GM18511 (cell line): ENCODE results near the gene TRIM56.
"Not testable (repeated sequence)": the region's sequence is repeated elsewhere in the genome, so short reads cannot be mapped to it uniquely, and the experiment has no call there.

Source experiments
- ATAC-seq: cut with Tn5 transposase; IDR thresholded peaks from one replicate; pipeline ENCODE4 v1.9.1; 2021; ENCODE audit warnings: mild to moderate bottlenecking, moderate library complexity; ENCODE audit not compliant: unreplicated experiment

The TRIM56 gene

GRCh38 chr7:101088858-101089529 is 3.7 kb downstream of the TRIM56 start:
- ATAC-seq: no peak

DNA sequence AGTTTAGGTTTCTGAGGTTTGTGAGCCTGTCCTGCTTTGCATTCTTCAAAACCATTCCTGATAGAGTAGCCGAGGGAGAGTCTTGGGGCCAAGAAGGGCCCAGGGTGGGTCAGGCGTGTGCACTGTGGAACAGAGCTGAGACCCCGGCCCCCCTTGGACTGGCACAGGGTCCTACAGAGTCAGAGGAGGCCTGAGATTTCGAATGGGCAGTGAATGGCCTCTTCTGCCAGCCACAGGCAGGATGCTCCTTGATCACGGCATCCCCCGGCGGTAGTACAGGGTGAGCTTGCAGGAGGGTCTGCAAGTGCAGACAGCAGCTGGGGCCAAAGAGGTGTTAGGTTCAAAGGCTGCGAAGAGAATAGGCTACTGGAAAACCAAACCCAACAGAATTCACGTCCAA is 4.6 kb downstream of the TRIM56 start:
- ATAC-seq: no peak

DNA sequence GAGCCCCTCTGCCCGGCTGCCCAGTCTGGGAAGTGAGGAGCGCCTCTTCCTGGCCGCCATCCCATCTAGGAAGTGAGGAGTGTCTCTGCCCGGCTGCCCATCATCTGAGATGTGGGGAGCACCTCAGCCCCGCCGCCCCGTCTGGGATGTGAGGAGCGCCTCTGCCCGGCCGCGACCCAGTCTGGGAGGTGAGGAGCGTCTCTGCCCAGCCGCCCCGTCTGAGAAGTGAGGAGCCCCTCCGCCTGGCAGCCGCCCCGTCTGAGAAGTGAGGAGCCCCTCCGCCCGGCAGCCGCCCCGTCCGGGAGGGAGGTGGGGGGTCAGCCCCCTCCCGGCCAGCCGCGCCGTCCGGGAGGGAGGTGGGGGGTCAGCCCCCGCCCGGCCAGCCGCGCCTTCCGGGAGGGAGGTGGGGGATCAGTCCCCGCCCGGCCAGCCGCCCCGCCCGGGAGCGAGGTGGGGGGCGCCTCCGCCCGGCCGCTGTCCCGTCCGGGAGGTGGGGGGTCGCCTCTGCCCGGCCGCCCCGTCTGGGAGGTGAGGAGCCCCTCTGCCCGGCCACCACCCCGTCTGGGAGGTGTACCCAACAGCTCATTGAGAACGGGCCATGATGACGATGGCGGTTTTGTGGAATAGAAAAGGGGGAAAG is 7.1 kb downstream of the TRIM56 start:
- ATAC-seq: not testable (repeated sequence)

- ATAC-seq: no peak
Observed at GRCh38 chr7:101093906-101094305, 8.6 kb downstream of the TRIM56 start.

GRCh38 chr7:101094376-101094775 is 9.1 kb downstream of the TRIM56 start:
- no peak for ATAC-seq

DNA sequence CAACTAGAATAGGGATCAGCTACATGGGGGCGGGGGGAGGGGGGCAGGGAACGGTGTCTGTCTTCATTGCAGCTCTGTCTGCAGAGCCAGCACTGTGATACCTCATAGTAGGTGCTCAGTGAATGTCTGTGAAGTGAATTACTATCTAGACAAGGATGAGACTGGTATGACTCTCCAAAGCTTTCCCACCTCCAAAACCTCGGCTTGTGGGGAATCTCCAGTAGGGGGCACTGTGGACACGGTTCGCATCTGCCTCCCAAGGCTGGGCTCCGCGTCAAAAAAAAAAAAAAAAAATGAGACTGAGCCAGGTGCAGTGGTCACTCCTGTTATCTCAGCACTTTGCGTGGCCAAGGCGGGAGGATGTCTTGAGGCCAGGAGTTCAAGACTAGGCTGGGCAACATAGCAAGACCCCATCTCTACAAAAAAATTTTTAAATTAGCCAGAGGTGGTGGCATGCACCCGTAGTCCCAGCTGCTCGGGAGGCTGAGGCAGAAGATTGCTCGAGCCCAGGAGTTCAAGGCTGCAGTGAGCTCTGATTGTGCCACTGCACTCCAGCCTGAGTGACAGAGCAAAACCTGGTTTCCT is 9.6 kb downstream of the TRIM56 start:
- ATAC-seq: no peak

DNA sequence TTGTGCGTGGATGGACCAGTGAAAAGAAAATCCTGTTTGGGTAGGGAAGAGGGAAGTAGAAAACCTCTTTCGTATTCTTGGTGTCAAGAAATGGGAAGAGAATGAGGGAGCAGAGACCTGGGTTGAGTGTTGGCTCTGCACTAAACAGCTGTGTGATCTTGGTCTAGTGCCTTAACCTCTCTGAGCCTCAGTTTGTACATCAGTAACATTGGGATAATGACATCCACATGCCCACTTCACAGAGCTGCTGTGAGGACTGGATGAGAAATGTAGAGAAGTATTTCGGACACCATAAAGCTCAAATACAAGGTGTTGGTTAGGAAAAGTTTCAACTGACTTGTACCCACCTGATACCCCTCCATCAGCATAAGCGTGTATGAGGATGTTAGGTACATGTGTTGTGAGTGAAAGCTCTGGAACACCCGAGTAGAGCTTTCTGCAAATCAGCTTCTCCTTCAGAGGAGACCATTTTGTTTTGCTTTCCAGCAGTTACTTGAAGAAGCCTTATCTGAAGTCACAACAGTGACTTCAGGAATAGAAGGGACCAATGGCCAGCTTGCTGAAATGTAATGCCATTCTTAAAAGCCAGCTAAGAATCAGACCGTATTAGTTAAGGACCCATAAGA is 11.2 kb downstream of the TRIM56 start:
- ATAC-seq: no peak

DNA sequence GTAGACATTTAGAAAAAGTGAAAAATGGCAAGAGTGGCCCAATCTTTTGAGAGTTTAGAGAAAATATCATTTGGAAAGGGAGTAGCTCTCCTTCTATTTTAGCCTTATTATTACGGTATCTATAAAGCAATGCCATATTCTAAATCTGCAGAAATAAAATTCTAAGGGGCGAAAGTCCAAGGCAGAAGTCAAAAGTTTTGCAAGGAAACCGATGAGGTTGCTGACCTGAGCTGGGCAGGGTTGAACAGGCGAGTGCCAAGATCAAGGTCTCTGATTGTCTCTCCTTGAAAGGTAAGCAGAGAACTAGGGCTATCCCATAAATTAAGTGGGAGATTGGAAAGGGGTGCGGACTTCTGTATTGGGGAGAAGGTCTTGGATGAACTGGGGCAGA is 11.7 kb downstream of the TRIM56 start:
- no peak for ATAC-seq

GRCh38 chr7:101097561-101097960 is 12.3 kb downstream of the TRIM56 start:
- no peak for ATAC-seq

DNA sequence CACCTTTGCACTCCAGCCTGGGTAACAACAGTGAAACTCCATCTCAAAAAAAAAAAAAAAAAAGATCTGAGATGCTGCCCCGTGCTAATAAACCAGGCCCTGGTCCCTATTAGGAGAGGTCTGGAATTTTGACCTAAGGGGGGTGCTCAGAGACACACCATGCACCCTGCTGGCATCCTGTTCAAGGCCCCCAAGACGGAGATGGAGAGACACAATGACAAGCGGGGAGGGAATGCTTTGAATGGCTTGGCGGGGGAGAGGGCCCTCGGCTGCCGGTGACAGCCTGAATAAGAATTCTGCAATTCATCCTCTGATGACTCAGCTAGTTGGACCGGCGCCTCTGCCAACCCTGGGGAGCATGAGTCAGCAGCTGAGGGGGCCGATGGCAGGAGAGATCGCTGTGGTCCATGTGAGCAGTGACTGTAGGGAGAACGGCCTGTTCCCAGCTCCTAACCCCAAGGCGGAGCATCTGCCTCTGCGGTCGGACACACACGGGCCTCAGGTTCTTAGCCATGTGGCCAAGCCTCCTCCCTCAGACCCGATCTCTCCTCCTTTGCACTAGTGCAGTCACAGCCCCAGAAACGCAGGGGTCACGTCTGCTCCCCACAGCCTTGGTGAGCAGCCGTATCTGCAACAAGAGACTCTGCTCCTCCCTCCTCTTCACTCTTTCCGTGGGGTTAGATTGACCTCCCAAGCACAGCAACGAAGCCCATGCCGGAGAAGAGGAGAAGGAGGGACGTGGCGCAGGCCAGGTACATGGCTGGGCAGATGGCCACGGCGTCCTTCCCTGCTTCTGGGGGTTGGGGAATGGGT is 14.9 kb downstream of the TRIM56 start:
- ATAC-seq: no peak

GRCh38 chr7:101100858-101101847 is 15.9 kb downstream of the TRIM56 start:
- no peak for ATAC-seq

DNA sequence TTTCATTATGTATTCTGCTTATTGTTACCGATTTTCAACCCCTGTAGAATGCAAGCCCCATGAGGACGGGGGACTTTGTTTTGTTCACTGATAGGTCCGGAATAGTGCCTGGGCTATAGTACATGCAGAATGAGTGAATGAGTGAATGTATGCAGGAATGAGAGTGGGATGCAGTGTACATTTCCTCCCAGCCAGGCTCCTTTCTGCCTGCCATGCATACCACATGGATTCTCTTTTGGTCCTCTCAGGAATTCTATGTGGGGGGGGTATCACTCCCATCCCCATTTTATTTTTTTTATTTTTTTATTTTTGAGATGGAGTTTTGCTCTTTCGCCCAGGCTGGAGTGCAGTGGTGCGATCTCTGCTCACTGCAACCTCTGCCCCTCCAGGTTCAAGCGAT is 16.7 kb downstream of the TRIM56 start:
- ATAC-seq: no peak

- not testable (repeated sequence) for ATAC-seq
Observed at GRCh38 chr7:101103701-101104100, 18.4 kb downstream of the TRIM56 start.

- ATAC-seq: no peak
Observed at GRCh38 chr7:101104193-101104713, 19.0 kb downstream of the TRIM56 start.

- no peak for ATAC-seq
Observed at GRCh38 chr7:101104799-101105198, 19.5 kb downstream of the TRIM56 start.

DNA sequence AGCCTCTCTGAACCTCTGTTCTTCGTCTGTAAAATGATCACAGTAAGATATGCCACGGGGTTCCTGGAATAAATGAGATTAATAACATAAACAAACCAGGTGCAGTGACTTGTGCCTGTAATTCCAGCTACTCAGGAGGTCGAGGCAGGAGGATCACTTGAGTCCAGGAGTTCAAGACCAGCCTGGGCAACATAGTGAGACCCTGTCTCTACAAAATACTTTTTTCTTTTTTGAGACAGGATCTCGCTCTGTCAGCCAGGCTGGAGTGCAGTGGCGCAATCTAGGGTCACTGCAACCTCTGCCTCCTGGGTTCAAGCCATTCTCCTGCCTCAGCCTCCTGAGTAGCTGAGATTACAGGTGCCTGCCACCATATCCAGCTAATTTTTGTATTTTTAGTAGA is 20.0 kb downstream of the TRIM56 start:
- ATAC-seq: not testable (repeated sequence)

GRCh38 chr7:101106386-101106785 is 21.1 kb downstream of the TRIM56 start:
- ATAC-seq: no peak

DNA sequence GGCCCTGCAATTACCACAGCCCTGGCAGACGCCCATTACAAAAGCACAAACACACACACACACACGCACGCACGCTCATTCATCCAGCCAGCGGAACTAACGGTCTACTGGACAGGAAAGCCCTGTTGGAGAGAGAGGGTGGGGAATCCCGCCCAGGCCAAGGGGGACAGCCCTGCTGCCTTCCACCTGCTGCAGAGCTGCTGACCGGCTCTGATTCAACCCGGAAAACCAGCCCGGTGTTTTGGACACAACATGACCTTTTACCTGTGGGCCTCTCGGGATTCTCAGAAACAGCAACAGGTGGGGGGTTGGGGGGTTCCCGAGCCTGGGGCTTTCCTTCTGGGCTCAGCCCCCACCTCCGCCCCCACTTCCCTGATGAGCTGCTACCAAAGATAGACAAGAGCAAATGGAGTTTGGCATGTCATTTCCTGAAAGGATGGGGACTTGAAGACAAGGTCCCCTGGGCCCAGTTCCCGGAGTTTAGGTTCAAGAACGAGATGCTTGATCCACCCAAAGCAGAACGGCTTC is 23.1 kb downstream of the TRIM56 start:
- peak; percentile 69 for ATAC-seq

DNA sequence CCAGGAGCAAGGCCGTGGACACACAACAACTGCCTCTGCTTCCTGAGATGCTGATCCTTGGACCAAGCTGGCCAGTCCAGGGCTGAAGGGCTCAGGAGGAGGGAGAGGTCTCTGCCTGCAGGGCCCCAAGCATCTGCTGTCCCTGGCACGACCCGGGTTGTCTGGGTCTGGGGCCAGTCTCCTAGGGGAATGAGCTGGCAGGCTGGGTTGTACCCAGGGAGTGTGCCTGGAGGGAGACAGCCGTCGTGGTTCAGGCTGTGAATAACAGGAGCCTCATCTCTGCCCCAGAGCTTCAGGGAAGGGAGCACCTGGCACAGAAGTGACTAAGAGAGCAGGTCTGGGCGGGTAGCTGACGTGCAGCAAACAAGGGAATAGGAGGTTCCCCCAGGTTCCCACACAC is 23.7 kb downstream of the TRIM56 start:
- no peak for ATAC-seq
